ENCODE data around the gene LRP5.

LRP5 gene

GRCh38 chr11:68361702-68362101 lies 49.3 kb downstream of the LRP5 start:
- TF ChIP-seq, protein P1, sequence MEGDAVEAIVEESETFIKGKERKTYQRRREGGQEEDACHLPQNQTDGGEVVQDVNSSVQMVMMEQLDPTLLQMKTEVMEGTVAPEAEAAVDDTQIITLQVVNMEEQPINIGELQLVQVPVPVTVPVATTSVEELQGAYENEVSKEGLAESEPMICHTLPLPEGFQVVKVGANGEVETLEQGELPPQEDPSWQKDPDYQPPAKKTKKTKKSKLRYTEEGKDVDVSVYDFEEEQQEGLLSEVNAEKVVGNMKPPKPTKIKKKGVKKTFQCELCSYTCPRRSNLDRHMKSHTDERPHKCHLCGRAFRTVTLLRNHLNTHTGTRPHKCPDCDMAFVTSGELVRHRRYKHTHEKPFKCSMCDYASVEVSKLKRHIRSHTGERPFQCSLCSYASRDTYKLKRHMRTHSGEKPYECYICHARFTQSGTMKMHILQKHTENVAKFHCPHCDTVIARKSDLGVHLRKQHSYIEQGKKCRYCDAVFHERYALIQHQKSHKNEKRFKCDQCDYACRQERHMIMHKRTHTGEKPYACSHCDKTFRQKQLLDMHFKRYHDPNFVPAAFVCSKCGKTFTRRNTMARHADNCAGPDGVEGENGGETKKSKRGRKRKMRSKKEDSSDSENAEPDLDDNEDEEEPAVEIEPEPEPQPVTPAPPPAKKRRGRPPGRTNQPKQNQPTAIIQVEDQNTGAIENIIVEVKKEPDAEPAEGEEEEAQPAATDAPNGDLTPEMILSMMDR (IDR thresholded peaks at IDR 0.05; ENCODE audit: low read length, missing control alignments): no peak
- no peak for DNase-seq (ENCODE audit: low read depth)
- no peak overlapping the region for H3K4me3 ChIP-seq (replicated peaks; ENCODE audit: low read depth, low read length)

DNA sequence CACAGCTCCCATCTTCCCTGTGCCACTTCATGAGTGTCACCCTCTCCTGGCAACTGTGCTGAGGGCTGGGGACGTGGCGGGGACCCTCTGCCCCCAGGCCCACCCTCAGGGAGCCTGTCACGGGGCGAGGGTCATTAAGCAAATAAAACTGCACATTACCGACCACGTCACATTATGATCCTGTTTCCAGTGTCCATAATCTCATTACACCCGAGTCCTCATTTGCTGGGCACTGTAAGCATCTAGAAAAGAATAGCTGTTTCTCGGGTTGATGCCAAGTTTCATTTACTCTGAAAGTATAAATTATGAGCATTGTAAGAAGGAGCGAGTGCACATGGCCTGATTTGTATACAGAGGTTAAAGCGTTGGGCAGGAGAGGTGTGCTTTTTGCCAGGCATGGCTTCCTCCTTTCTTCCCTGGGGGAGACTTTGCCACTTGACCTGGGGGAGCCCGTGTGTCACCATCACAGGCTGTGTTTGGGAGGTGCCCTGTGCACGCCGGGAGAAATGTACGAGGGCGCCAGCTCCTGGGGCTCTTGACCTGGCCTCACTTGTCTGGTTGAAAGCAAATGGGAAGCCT lies 50.5 kb downstream of the LRP5 start:
- TF ChIP-seq, protein P1 (IDR thresholded peaks at IDR 0.05; ENCODE audit: low read length, missing control alignments): no peak
- DNase-seq (ENCODE audit: low read depth): no peak

GRCh38 chr11:68363776-68364175 lies 51.4 kb downstream of the LRP5 start:
- H3K4me3 ChIP-seq (replicated peaks; ENCODE audit: low read depth, low read length): no peak overlapping the region
- no peak for DNase-seq (ENCODE audit: low read depth)
- TF ChIP-seq, protein P1 (IDR thresholded peaks at IDR 0.05; ENCODE audit: low read length, missing control alignments): no peak

More for the DNA sequence above, 50.5 kb downstream of the LRP5 start:
- H3K4me3 ChIP-seq (replicated peaks; ENCODE audit: low read depth, low read length): no peak overlapping the region

- TF ChIP-seq, protein P1 (IDR thresholded peaks at IDR 0.05; ENCODE audit: low read length, missing control alignments): no peak
- no peak for DNase-seq (ENCODE audit: low read depth)
- no peak overlapping the region for H3K4me3 ChIP-seq (replicated peaks; ENCODE audit: low read depth, low read length)
These were observed 52.2 kb downstream of the LRP5 start for GRCh38 chr11:68364581-68364980.

GRCh38 chr11:68365943-68366435 lies 53.6 kb downstream of the LRP5 start:
- DNase-seq (ENCODE audit: low read depth): no peak
- TF ChIP-seq, protein P1 (IDR thresholded peaks at IDR 0.05; ENCODE audit: low read length, missing control alignments): no peak
- H3K4me3 ChIP-seq (replicated peaks; ENCODE audit: low read depth, low read length): no peak overlapping the region

- TF ChIP-seq, protein P1 (IDR thresholded peaks at IDR 0.05; ENCODE audit: low read length, missing control alignments): no peak
- DNase-seq (ENCODE audit: low read depth): no peak
- H3K4me3 ChIP-seq (replicated peaks; ENCODE audit: low read depth, low read length): no peak overlapping the region
These were observed 54.9 kb downstream of the LRP5 start for GRCh38 chr11:68367252-68367651.

GRCh38 chr11:68369756-68370155 lies 57.4 kb downstream of the LRP5 start:
- TF ChIP-seq, protein P1 (IDR thresholded peaks at IDR 0.05; ENCODE audit: low read length, missing control alignments): no peak
- no peak overlapping the region for H3K4me3 ChIP-seq (replicated peaks; ENCODE audit: low read depth, low read length)
- no peak for DNase-seq (ENCODE audit: low read depth)

Data from fibroblast of pulmonary artery (primary cell).